Measurements from ENCODE around the gene ILK.

The ILK gene

DNA sequence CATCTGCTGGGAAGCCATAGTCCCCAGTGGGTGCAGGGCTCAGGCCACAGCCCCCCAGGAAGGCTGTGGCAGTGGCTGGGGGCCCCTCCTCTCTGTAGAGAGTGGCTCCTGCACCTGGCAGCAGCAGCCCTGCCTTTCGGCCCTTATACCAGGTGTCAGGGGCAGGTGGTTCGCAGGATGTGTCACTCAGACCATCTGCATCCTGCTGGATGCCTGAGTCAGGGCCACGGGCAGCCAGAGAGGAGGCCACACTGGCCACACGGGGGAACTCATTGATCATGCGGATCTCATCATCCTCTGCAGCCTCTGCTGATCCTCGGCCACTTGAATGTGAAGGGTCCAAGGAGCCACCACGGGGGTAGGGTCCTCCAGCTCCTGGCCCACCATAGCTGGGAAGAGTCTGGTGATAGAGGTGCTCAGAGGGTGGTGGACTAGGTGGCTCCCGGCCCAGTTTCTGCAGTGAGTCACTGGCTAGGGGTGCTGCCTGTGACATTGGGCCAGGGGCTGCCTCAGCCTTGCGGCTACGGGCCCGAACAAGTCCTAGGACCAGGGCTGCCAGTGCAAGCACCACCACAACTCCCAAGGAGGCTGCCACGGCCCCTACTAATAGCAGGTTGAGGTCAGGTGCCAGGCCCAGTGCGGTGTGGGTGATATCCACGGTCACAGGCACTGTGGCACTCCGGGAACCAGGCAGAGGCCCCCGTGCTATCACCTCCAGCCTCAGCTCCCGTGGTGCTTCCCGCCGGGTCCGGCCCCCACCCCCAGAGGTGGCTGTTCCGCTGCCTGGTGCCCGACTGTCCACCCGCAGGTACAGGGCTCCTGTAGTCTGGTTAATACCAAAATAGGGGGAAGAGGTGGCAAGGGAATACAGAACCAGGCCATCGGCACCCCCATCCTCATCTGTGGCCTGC, 18.9 kb downstream of the ILK start:
- DNase-seq: no peak

DNA sequence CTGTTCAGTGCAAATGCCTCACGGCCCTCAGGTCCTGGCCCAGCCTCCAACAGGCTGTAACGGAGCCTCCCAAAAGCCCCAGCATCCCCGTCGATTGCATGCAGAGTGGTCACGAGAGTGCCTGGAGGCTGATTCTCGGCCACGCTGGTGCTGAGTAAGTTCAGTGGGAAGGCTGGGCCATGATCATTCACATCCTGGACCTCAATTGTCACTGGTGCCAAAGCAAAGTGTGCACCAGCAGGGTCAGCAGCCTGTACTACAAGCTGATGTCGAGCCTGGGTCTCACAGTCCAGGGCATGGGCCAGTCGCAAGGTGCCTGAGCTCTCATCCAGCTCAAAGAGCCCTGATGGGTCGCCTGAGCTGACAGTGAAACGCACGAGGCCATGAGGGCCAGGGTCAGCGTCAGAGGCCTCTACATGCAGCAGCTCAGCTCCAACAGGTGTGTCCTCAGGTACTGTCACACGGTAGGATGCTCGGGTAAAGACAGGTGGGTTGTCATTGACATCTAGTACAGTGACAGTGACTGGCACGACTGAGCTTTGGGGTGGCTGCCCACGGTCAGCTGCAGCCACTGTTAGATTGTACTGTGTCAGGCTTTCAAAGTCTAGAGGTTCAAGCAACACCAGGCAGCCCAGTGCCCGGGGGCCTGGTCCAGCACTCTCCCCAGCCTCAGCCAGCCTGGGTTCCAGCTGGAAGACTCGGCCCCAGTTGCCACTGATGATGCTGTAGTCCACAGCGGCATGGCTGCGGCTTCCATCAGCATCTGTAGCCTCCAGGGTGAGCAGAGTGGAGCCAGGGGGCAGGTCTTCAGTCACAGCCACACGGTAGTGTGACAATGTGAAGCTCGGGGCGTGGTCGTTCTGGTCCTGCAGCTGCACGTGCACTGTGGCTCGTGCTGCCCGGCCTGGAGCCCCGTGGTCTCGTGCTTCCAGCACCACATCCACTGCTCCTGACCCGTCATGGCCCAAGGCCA, 20.1 kb downstream of the ILK start:
- DNase-seq: no peak

DNA sequence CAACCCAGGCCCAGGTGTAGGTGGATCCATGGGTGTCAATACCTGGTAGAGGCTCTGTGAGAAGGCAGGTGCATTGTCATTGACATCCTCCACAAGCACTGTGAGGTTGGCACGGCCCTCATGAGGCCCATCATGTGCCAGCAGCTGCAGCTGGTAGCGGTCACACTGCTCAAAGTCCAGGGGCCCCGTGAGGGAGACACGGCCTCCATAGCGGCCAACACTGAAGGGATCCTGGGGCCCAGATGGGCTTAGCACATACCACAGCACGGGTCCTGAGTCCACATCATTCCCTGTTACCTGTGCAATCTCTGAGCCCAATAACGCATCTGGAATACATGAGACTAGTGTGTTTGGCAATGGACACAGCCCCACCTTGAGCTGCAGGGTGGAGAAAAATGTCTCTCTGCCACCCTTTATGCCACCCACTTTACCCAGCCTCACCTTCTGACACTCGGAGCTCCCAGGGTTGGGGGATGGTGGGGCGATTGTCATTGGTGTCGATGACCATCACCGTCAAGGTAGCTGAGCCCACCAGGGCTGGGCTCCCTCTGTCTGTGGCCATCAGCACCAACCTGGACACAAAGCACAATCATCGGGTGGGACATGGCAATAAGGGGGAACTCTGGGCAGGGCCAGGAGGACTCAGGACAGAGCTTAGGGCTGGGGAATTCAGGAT, 21.7 kb downstream of the ILK start:
- no peak for DNase-seq

DNA sequence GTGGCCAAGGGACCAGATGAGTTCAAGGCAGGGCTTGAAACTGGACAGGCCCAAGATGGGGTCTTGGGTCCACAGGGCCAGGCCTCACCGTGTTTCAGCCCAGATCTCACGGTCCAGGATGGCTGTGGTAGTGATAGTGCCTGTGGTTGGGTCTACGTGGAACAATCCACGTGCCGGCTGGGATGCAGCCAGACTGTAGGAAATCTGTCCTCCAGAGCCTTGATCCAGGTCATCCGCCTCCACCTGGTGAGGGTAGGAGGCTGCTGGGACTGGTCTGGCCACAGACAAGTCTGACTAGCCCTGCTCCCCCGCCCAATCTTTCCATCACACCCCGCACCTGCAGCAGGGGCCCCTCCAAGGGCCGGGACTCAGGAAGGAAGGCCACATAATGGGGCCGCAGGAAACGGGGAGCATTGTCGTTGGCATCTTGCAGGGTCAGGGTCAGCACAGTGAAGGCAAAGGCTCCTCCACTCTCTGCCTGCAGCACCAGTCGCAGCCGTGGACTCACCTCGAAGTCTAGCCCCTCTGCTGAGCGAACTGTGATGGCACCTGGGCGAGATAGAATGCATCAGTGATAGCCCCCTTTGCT, 22.4 kb downstream of the ILK start:
- DNase-seq: no peak

DNA sequence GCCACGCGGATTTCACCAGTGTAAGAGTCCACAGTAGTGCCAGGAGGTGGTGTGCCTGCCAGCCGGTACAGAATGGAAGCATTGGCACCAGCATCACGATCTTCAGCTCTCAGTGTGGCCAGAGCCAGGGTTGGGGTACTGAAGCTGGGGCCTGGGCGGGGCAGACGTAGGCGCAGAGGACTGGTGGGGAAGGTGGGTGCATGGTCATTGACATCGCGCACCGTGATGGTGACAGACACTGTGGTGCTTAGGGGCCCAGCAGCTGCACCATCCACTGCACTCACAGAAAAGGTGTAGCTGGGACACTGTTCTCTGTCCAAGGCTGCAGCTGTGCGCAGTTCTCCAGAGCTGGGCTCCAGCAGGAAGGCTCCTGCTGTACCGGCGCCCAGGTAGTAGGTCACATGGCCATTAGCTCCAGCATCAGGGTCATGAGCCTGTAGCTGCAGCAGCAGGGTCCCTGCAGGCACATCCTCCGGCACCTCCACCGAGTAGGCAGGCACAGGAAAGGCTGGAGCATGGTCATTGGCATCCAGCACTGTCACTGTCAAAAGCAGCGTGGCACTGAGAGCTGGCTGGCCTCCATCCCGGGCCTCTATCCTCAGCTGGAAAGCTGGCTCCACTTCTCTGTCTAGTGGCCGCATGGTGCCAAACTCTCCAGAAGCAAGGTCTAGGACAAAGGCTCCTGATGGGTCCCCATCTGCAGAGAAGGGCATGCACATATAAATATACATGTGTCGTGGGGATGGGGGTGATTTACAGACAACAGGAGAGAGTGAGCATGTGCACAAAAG, 23.6 kb downstream of the ILK start:
- no peak for DNase-seq

DNA sequence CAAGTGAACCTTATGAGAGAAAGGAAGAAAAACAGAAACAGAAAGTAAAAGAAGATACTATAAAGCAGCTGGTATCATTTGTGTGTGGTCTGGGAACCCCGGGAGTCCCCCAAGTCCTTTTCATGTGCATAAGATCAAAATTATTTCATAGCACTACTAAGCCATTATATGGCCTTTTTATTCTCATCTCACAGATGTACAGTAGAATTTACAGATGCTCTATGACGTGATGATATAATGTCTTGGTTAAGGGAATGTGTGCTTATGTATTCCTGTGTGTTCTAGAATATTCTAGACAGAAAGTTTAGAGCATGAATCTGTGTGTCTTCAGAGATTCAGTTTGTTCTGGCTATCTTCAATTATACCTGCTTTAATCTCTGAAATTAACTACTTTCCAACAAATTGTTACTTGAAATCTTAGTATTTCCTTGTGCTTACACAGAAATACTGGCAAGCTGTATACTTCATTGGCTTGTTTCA, 24.2 kb downstream of the ILK start:
- no peak for DNase-seq

DNA sequence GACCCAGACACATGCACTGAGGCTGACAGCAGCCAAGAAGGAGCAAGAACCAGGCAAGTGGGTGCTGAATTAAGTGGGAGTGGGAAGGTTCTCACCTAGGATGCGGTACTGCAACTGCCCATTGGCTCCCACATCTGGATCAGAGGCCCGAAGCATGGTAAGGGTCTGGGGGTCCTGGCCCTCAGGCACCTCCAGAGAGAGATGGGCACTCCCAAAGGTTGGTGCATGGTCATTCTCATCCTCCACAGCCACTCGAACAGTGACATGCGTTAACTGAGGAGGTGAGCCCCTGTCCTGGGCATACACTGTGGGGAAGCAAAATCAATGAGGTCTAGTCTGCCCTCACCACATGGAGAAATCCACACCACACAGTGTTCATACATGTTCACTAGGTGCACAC, 25.0 kb downstream of the ILK start:
- no peak for DNase-seq

DNA sequence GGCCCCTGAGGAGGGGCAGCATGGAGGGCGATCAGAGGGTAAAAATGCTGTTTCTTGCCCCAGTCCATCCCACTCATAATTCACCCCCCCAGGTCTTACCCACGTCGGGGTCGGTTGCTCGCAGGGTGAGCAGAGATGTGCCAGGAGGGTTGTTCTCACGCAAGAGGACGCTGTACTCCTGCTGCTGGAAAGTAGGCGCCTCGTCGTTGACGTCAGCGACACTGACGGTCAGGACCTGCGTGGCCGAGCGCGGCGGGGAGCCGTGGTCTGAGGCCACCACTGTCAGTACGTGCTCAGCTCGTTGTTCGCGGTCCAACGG, 26.0 kb downstream of the ILK start:
- no peak for DNase-seq

DNA sequence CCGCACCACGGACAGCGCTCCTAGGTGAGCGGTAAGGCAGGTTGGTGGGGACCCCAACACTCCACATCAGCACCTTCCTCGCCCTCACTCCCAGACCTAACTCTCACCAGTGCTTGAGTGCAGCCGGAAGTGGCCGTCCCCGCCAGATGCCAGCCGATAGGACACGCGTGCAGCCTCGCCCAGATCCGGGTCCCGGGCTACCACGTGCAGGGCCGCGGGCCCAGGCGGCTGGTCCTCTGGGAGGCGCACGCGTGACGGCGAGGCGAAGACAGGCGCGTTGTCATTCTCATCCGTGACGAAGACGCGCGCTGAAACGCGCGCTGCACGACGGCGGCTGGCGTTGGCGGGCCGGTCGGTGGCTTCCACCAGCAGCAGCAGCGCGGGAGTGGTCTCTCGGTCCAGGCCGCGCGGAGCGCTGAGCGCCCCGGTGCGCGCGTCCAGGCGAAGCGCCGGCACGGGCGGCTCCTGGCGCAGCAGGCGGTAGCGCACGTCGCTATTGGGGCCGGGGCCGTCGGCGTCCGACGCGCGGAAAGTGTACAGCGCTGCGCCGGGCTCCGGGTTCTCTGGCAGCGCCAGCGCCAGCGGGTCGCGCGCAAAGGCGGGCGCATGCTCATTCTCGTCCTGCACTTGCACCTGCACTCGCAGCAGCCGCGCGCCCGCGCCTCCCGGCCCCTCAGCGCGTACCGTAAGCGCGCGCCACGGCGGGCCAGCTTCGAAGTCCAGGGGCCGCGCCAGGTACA, 26.5 kb downstream of the ILK start:
- no peak for DNase-seq

DNA sequence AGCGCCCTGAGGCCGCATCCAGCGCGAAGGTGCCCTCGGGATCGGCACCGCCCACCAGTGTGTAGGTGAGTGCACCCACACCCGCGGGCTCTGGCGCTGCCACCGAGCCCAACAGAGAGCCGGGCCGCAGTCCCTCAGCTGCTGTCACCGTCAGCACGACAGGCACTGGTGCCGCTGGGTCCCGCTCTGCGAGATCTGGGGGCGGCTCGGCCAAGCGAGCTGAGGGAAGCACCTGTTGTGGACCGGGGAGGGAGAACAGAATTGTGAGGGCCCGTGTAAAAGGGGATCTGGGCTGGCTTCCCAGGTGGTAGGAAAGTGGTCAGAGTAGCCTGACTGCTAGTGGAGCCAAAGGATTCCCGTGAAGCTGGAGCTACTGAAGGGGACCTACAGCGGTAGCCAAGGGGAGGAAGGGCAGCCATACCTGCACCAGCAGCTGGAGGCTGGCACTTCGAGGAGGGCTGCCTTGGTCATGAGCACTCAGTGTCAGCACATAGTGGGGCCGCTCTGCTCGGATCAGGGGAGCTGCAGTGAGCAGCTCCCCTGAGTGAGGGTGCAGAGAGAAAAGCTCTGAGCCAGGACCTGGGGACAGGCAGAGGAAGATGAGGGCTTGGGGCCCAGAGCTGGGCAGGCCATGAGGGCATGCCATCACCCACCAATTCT, 27.2 kb downstream of the ILK start:
- DNase-seq: no peak

DNA sequence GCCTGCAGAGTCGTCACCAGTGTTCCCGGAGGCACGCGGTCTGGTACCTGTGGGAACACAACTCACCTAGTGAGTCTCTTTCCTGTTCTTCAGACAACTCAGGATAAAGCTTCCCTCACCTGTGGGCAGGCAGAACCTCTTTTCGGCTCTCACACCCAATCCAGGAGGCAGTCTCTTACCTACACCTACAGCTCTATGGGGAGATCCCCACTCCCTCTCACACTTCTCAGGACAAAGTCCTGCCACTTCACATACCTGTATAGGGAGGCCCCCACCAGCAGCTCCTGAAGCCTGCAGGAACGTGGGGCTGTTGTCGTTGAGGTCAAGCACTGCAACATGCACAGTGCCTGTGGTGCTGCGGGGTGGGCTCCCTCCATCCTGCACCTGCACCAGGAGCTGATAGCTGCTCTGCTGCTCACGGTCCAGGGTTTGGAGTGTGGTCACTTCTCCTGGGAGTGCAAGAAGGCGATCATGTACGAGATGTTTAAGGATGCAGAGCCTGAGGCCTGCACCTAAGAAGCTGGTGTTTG, 27.9 kb downstream of the ILK start:
- DNase-seq: no peak

DNA sequence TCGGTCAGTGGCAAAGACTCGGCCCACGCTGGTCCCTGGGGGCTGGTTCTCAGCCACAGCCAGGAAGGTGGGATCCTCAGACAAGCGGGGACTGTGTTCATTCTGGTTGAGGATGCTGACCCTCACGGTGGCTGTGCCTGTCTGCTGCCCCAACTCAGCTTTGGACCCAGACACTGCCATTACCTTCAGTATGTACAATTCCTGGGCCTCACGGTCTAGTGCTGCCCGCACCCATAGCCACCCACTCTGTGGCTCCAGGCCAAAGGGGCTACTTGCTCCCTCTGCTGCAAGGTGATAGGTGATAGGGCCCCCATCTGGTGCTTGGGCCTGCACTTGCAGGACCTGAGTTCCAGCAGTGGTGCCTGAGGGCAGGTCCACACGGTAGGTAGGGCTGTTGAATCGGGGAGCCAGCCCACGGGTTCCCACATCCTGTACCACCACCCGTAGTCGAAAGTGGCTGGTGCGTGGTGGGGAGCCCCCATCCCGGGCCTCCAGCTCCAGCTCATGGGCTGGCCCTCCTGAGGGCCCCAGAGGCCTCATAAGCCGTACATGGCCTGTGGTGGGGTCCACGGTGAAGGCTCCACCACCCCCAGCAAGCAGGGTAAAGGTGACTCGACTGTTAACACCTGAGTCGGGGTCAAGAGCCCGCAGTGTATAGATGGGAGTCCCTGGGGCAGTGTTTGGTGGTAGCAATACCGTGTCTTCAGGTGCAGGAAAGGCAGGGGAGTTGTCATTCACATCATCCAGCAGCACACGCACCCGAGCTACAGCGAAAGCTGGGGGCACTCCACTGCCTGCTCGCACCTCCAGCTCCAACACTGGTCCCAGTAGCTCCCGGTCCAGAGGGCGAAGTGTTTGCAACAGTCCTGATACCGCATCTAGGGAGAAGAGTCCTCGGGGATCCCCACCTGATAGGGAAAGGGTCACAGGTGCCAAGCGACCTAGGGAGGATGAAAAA, 28.8 kb downstream of the ILK start:
- DNase-seq: no peak

DNA sequence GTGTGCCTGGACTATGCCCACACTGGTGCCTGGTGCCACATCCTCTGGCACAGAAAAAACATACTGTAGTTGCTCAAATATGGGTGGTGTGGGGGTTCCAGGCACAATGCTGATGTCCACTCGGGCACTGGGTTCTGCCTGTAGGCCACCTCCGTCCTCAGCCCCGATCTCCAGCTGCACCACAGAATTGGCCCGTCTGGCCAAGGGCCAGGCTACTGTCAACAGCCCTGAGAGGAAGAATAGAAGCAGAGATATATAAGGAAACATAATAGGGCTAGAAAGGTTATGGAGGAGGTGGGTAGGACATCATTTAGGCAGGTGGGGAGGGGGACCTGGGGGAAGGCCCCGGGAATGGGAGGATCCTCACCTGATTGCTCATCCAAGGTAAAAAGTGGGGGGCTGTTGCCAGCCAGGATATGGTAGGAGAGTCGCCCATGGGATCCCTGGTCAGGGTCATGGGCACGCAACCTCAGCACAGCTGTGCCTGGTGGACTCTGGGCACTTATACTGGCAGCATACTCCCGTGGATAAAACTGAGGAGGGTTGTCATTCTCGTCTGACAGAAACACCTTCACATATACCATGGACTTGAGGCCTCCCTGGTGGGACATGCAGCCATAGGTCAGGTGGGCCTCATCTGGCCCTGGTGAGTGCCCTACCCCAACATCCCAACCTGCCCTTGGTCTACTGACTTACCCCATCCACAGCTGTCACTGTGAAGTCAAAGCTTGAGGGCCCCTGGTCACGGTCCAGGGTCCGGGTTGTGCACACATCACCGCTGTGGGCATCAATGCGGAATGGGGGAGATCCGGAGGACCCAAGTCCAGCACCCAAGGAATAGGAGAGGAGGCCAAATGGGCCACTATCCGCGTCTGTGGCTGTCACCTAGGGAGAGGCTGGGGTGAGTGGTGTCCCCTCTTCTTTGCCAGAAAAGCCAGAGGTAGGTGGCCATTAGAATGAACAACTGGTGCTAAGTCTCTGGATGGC, 30.1 kb downstream of the ILK start:
- no peak for DNase-seq

DNA sequence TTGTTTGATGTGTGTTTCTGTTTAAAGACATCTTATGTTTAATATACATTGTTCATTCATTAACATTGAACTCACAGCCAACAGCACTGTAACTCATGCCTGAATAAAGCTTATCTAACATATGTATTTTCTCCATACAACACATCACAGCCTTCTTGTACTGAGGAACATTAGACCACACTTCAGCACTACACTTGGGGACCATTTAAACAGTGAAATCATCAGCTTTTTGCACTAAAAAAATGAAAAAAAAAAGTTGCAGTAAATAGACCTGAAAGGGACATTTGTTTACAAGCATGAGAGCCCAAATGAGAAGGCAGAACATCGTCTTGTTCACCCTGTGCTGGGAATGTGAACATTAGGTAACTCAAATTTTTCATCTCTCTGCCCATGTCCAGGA, 31.0 kb downstream of the ILK start:
- no peak for DNase-seq

DNA sequence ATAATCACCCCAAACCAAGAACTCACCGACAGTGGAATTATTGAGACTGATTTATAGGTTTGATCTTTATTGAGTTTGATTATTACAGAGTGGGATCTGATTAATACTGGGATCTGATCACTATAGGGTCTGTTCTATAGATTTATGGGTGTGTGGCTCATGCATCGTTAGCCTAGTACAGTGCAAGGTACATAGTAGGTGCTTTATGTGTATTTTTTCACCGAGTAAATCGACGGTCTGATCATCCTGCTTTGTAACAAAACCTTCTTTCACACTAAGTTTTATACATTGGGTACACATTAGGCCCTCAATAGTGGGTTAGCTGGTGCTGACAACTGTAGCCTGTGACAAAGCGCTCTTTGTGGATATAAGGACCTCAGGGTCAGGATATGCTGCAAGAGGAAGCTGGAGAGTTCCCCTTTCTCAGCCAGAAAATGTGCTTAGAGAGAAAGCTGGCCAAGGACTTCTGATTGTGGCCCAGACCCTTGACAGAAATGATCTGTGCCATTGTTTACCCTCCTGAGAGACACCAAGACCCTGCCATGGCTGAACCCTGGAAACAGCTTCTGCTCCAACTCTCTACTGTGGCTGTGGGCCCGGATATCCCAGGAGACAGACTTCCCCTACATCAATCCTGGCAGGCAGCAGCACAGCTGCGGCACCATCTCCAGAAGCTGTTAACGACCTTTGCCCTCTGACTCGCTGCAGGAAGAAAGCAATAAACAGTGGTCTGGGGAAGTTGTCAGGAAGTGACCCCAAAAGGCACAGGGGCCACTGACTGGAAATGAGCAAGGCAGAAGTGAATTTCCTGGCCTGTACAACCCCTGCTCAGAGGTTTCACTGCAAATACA, 31.7 kb downstream of the ILK start:
- peak; percentile 42 for DNase-seq

DNA sequence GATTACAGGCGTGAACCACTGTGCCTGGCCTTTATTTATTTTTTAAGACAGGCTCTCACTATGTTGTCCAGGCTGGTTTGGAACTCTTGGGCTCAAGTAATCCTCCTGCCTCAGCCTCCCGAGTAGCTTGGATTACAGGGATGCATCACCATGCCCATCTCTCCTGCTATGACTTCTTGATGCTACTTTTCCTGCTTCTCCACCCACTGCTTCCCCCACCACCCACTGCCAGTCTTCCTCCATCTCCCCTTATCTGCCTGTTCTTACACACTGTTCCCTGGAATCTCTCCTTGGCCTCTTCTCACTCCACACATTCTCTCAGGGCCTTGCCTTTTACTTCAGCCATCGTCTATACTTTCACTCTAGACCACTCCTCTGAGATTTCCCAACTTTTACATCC, 32.9 kb downstream of the ILK start:
- DNase-seq: no peak

DNA sequence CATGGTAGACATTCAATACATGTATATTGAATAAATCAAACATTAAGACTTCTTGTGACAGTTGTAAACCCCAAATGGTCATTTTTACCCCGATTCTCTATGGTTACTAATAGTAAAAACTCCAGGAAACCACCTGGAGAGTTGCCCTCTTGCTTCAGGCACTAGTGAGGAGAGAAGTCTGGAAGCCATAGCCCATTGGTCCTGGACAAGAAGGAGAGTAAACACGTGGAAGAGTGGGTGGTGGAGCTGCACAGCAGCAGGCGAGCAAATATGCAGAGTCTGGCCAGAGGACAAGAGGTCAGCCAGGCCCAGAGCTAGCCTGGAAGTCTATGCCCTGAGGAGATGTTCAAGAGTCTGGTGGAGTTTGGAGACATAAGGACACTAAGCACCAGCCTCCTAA, 34.3 kb downstream of the ILK start:
- DNase-seq: no peak

All from fibroblast of skin of right quadriceps (primary cell).